Osteoblast (primary cell): ENCODE data around the gene SIGMAR1. TPM values are rescaled to one million over a fixed set of nuclear protein-coding genes. Genes with fewer than 3 reads are reported as not detected.

ENCODE experiments used
- DNase-seq: peaks from one replicate; pipeline ENCODE4 v3.0.0; 2011; ENCODE audit warnings: low spot score, mixed read lengths; ENCODE audit not compliant: insufficient read length; ENCODE audit errors: missing footprints
- H2AFZ ChIP-seq: 2 replicates; pipeline ENCODE4 v1.6.0; 2011; ENCODE audit warnings: mild to moderate bottlenecking, low read length
- H3K27ac ChIP-seq: 2 replicates; pipeline ENCODE4 v1.5.1; 2011; ENCODE audit warnings: mild to moderate bottlenecking, low read depth, low read length, moderate library complexity
- H3K27me3 ChIP-seq: 2 replicates; pipeline ENCODE4 v1.6.0; 2012; ENCODE audit warnings: mild to moderate bottlenecking, control low read depth, inconsistent platforms, low read length, moderate library complexity; ENCODE audit not compliant: insufficient read depth
- H3K36me3 ChIP-seq: 2 replicates; pipeline ENCODE4 v1.5.1; 2011; ENCODE audit warnings: mild to moderate bottlenecking, low read length, control low read depth, moderate library complexity; ENCODE audit not compliant: insufficient read depth
- H3K4me1 ChIP-seq: 2 replicates; pipeline ENCODE4 v1.5.1; 2011; ENCODE audit warnings: mild to moderate bottlenecking, low read length, control low read depth, moderate library complexity; ENCODE audit not compliant: insufficient read depth
- H3K4me2 ChIP-seq: 2 replicates; pipeline ENCODE4 v1.6.0; 2011; ENCODE audit warnings: mild to moderate bottlenecking, low read length; ENCODE audit not compliant: insufficient read depth
- H3K4me3 ChIP-seq: fragments of 200-600 bp; sonication (generic); 3 replicates; pipeline ENCODE4 v1.5.1; 2012; ENCODE audit warnings: mild to moderate bottlenecking, low read length, inconsistent platforms; ENCODE audit not compliant: insufficient read depth
- H3K79me2 ChIP-seq: 2 replicates; pipeline ENCODE4 v1.6.0; 2012; ENCODE audit warnings: mild to moderate bottlenecking, low read length, control low read depth, inconsistent platforms; ENCODE audit not compliant: insufficient read depth
- H3K9me3 ChIP-seq: 2 replicates; pipeline ENCODE4 v1.5.1; 2011; ENCODE audit warnings: low read depth, low read length, control low read depth
- H4K20me1 ChIP-seq: 2 replicates; pipeline ENCODE4 v1.6.0; 2012; ENCODE audit warnings: mild to moderate bottlenecking, low read length, control low read depth; ENCODE audit not compliant: insufficient read depth
- CTCF ChIP-seq: IDR thresholded peaks from 2 replicates; pipeline ENCODE4 v1.5.1; 2011; ENCODE audit warnings: mild to moderate bottlenecking, low read depth, low read length, moderate library complexity; ENCODE audit errors: extremely low read depth
- total RNA-seq: library from RNA; depleted of rRNA; stranded (reverse); fragments of >200 nt; gene quantifications from 2 replicates; pipeline ENCODE4 v1.2.3, GENCODE V29; 2012

The SIGMAR1 gene
- total RNA-seq, 1 donor = 72.7 TPM

GRCh38 chr9:34665067-34665380 is 27.4 kb upstream of the SIGMAR1 start:
- H3K27ac ChIP-seq = peak overlapping the region; percentile 60
- no peak for TF ChIP-seq CTCF
- H3K4me1 ChIP-seq = peaks cover 12% of the 10 kb centered on the region
- no peaks in the 10 kb centered on the region for H3K9me3 ChIP-seq
- peaks cover 21% of the 10 kb centered on the region for H3K79me2 ChIP-seq
- no peak for DNase-seq
- H3K36me3 ChIP-seq = no peaks in the 10 kb centered on the region
- no peaks in the 10 kb centered on the region for H3K27me3 ChIP-seq
- peak overlapping the region; percentile 74 for H2AFZ ChIP-seq
- peak overlapping the region; percentile 83 for H3K4me2 ChIP-seq
- peaks cover 3% of the 10 kb centered on the region for H4K20me1 ChIP-seq
- H3K4me3 ChIP-seq = peak overlapping the region; percentile 94

- no peaks in the 10 kb centered on the region for H3K9me3 ChIP-seq
- peak; percentile 97 for DNase-seq
- H3K4me3 ChIP-seq = peak overlapping the region; percentile 94
- H3K4me2 ChIP-seq = peak overlapping the region; percentile 83
- peak; percentile 100 for TF ChIP-seq CTCF
- H3K27me3 ChIP-seq = no peaks in the 10 kb centered on the region
- peak overlapping the region; percentile 74 for H2AFZ ChIP-seq
- peaks cover 21% of the 10 kb centered on the region for H3K79me2 ChIP-seq
- peaks cover 12% of the 10 kb centered on the region for H3K4me1 ChIP-seq
- H3K36me3 ChIP-seq = no peaks in the 10 kb centered on the region
- peak overlapping the region; percentile 60 for H3K27ac ChIP-seq
- peaks cover 3% of the 10 kb centered on the region for H4K20me1 ChIP-seq
These were observed 26.9 kb upstream of the SIGMAR1 start for GRCh38 chr9:34664281-34665066.

- peaks cover 12% of the 10 kb centered on the region for H3K4me1 ChIP-seq
- H3K9me3 ChIP-seq = no peaks in the 10 kb centered on the region
- H3K27me3 ChIP-seq = no peaks in the 10 kb centered on the region
- H3K27ac ChIP-seq = no peak overlapping the region
- no peak overlapping the region for H2AFZ ChIP-seq
- no peak for TF ChIP-seq CTCF
- H3K4me3 ChIP-seq = no peak overlapping the region
- no peaks in the 10 kb centered on the region for H3K36me3 ChIP-seq
- peaks cover 3% of the 10 kb centered on the region for H4K20me1 ChIP-seq
- DNase-seq = peak; percentile 48
- peaks cover 20% of the 10 kb centered on the region for H3K79me2 ChIP-seq
- H3K4me2 ChIP-seq = no peak overlapping the region
These were observed 25.7 kb upstream of the SIGMAR1 start for GRCh38 chr9:34663303-34663605.

GRCh38 chr9:34662526-34663302 is 25.1 kb upstream of the SIGMAR1 start, which contains the start of gene CCL27:
Gene CCL27, minus strand, starts transcription at chr9:34662657. Its CDS starts 24 bp downstream, at chr9:34662633.
- Histone ChIP-seq H3K27ac (no peak within 1 kb of the TSS), H2AFZ (no peak within 1 kb of the TSS), H3K36me3 (no peaks in the 10 kb centered on the region), H3K4me2 (no peak within 1 kb of the TSS), H3K79me2 (peaks cover 16% of the 10 kb centered on the region), H3K27me3 (no peaks in the 10 kb centered on the region), H3K9me3 (no peaks in the 10 kb centered on the region), H3K4me1 (peaks cover 12% of the 10 kb centered on the region), H3K4me3 (no peak within 1 kb of the TSS), H4K20me1 (peaks cover 1% of the 10 kb centered on the region)
- TF ChIP-seq CTCF = no peak
- DNase-seq = peak; percentile 73
